Omental fat pad (tissue), 4 donors: Measurements from ENCODE around the gene ADAMTS12. TPM values are rescaled to one million over a fixed set of nuclear protein-coding genes. Genes with fewer than 3 reads are reported as not detected.

Experiments
- ATAC-seq: fragments of 150-250 bp; one replicate; pipeline ENCODE4 v1.9.1; 2016; ENCODE audit warnings: mild to moderate bottlenecking, moderate library complexity; ENCODE audit not compliant: low FRiP score
- DNase-seq: peaks from one replicate; pipeline ENCODE4 v3.0.0-alpha.2; 2019; ENCODE audit warnings: low spot score
- CTCF ChIP-seq, 3 donors: fragments of 450-650 bp; IDR thresholded peaks; one replicate each; pipeline ENCODE4 v1.5.1; 2016 to 2017; ENCODE audit warnings: antibody characterized with exemption in 3 of 3, mild to moderate bottlenecking in 3 of 3, moderate library complexity in 2 of 3
- total RNA-seq, 4 donors: library from RNA; depleted of rRNA; stranded (reverse); fragments of >200 nt; gene quantifications; one replicate each; pipeline ENCODE4 v1.1.0, GENCODE V29; 2016

The ADAMTS12 gene
- total RNA-seq, 4 donors from 2014 or later = 17.5 to 42.9 (median 24.0) TPM

GRCh38 chr5:33758737-33759136 lies 133.1 kb downstream of the ADAMTS12 start:
- ATAC-seq (no peak), DNase-seq (no peak)
- no peak for TF ChIP-seq CTCF (IDR thresholded peaks at IDR 0.05)

- no peak for TF ChIP-seq CTCF (IDR thresholded peaks at IDR 0.05)
- ATAC-seq (no peak), DNase-seq (no peak)
These were observed 135.3 kb downstream of the ADAMTS12 start for GRCh38 chr5:33756491-33756890.

GRCh38 chr5:33755231-33755630 lies 136.6 kb downstream of the ADAMTS12 start:
- DNase-seq = no peak
- TF ChIP-seq CTCF (IDR thresholded peaks at IDR 0.05) = no peak
- no peak for ATAC-seq

- ATAC-seq (no peak), DNase-seq (no peak)
- no peak for TF ChIP-seq CTCF (IDR thresholded peaks at IDR 0.05)
These were observed 138.1 kb downstream of the ADAMTS12 start for GRCh38 chr5:33753704-33754103.

GRCh38 chr5:33748754-33749153 lies 143.0 kb downstream of the ADAMTS12 start:
- TF ChIP-seq CTCF (IDR thresholded peaks at IDR 0.05) = no peak
- no peak for DNase-seq
- no peak for ATAC-seq

- DNase-seq (no peak), ATAC-seq (no peak)
- no peak for TF ChIP-seq CTCF (IDR thresholded peaks at IDR 0.05)
These were observed 146.6 kb downstream of the ADAMTS12 start for GRCh38 chr5:33745101-33745770.

GRCh38 chr5:33743099-33743498 lies 148.7 kb downstream of the ADAMTS12 start:
- ATAC-seq (no peak), DNase-seq (no peak)
- TF ChIP-seq CTCF (IDR thresholded peaks at IDR 0.05) = no peak
